Astrocyte (in vitro differentiated cells and primary cell): Measurements from ENCODE around the gene SCGB3A1.

Experiments used
- CTCF ChIP-seq: IDR thresholded peaks from 2 replicates; pipeline ENCODE4 v1.5.1; 2011; ENCODE audit warnings: low read depth, mild to moderate bottlenecking, inconsistent platforms, low read length, moderate library complexity; ENCODE audit not compliant: insufficient read depth
- EZH2 ChIP-seq: IDR thresholded peaks from 2 replicates; pipeline ENCODE4 v1.6.1; 2012; ENCODE audit warnings: mild to moderate bottlenecking, low read length, inconsistent platforms; ENCODE audit not compliant: insufficient read depth

DNA sequence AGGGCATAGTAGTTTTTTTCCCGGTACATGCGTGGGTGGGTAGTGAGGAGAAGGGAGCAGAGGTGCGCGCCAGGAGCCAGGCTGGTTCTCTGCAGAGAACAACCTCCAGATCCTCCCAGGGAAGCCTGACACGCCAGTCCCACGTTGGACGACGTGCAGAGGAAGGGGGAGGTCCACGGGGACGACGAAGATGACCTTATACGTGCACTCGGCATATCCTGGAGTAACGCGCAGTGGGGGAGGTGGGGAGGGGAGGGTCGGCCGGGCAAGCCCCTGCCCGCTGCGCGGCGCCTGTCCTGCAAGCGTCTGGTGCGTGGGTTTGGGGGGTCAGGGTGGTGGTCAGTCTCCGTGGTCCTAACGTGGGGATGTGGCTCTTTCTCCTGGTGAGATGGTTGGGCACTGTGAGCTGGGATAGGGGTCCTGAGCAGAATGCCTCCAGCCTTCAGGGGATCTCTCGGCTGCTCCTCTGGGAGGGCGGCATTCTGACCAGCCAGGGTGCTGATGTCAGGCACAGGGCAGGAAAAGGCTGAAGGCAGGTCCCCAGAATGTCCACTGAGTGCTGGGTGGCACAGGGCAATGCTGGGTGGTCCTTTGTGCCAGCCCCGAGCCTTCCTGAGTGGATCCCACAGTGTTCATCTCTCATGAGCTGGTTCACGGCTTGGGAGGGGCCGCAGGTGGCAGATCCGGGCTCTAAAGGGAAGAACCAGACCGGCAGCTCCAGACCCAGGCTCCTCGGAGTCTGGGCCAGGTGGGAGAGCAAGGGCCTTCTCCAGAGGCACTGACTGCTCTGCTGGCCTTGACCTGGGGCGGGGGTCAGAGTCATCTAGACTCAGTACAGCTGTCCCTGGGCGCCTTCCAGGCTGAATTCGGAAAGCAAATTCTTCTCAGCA is 10.5 kb upstream of the SCGB3A1 start:
- TF ChIP-seq EZH2 (no peak), CTCF (no peak)
